Measurements from ENCODE around the gene GLIS1.

DNA sequence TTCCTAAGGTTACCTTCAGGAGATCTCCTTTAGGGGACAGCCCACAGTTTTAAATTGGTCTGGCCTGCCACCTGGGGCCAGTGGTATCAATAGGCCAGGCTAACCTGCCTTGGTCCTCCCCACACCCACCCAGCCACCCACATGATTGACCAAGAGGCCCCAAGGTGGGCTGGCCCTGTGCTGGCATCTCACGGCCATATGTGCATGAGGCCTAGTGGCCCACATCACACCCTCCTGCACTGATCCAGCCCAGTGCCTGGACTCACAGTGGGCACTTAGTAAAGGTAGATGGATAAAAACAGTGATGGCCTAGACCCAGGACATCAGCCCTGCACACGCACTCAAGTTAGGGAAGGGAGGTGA, 197.7 kb downstream of the GLIS1 start:
- TF ChIP-seq, protein P1, sequence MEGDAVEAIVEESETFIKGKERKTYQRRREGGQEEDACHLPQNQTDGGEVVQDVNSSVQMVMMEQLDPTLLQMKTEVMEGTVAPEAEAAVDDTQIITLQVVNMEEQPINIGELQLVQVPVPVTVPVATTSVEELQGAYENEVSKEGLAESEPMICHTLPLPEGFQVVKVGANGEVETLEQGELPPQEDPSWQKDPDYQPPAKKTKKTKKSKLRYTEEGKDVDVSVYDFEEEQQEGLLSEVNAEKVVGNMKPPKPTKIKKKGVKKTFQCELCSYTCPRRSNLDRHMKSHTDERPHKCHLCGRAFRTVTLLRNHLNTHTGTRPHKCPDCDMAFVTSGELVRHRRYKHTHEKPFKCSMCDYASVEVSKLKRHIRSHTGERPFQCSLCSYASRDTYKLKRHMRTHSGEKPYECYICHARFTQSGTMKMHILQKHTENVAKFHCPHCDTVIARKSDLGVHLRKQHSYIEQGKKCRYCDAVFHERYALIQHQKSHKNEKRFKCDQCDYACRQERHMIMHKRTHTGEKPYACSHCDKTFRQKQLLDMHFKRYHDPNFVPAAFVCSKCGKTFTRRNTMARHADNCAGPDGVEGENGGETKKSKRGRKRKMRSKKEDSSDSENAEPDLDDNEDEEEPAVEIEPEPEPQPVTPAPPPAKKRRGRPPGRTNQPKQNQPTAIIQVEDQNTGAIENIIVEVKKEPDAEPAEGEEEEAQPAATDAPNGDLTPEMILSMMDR (IDR thresholded peaks at IDR 0.05 in 2 of 3, conservative IDR thresholded peaks at IDR 0.05 in 1 of 3; ENCODE audit: borderline replicate concordance in 1 of 3, insufficient read depth in 1 of 3, low read depth in 2 of 3, low read length in 2 of 3) = no peak
- TF ChIP-seq EZH2phosphoT487 (IDR thresholded peaks at IDR 0.05; ENCODE audit: borderline replicate concordance) (no peak), POLR2AphosphoS5 (IDR thresholded peaks at IDR 0.05; ENCODE audit: low read depth, low read length) (no peak), EZH2 (IDR thresholded peaks at IDR 0.05) (no peak)
- TF ChIP-seq, protein P2, sequence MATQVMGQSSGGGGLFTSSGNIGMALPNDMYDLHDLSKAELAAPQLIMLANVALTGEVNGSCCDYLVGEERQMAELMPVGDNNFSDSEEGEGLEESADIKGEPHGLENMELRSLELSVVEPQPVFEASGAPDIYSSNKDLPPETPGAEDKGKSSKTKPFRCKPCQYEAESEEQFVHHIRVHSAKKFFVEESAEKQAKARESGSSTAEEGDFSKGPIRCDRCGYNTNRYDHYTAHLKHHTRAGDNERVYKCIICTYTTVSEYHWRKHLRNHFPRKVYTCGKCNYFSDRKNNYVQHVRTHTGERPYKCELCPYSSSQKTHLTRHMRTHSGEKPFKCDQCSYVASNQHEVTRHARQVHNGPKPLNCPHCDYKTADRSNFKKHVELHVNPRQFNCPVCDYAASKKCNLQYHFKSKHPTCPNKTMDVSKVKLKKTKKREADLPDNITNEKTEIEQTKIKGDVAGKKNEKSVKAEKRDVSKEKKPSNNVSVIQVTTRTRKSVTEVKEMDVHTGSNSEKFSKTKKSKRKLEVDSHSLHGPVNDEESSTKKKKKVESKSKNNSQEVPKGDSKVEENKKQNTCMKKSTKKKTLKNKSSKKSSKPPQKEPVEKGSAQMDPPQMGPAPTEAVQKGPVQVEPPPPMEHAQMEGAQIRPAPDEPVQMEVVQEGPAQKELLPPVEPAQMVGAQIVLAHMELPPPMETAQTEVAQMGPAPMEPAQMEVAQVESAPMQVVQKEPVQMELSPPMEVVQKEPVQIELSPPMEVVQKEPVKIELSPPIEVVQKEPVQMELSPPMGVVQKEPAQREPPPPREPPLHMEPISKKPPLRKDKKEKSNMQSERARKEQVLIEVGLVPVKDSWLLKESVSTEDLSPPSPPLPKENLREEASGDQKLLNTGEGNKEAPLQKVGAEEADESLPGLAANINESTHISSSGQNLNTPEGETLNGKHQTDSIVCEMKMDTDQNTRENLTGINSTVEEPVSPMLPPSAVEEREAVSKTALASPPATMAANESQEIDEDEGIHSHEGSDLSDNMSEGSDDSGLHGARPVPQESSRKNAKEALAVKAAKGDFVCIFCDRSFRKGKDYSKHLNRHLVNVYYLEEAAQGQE (IDR thresholded peaks at IDR 0.05; ENCODE audit: low read depth) = no peak
- TF ChIP-seq, protein P3, sequence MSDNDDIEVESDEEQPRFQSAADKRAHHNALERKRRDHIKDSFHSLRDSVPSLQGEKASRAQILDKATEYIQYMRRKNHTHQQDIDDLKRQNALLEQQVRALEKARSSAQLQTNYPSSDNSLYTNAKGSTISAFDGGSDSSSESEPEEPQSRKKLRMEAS (IDR thresholded peaks at IDR 0.05) = no peak
